ENCODE data around the gene COL4A5.

DNA sequence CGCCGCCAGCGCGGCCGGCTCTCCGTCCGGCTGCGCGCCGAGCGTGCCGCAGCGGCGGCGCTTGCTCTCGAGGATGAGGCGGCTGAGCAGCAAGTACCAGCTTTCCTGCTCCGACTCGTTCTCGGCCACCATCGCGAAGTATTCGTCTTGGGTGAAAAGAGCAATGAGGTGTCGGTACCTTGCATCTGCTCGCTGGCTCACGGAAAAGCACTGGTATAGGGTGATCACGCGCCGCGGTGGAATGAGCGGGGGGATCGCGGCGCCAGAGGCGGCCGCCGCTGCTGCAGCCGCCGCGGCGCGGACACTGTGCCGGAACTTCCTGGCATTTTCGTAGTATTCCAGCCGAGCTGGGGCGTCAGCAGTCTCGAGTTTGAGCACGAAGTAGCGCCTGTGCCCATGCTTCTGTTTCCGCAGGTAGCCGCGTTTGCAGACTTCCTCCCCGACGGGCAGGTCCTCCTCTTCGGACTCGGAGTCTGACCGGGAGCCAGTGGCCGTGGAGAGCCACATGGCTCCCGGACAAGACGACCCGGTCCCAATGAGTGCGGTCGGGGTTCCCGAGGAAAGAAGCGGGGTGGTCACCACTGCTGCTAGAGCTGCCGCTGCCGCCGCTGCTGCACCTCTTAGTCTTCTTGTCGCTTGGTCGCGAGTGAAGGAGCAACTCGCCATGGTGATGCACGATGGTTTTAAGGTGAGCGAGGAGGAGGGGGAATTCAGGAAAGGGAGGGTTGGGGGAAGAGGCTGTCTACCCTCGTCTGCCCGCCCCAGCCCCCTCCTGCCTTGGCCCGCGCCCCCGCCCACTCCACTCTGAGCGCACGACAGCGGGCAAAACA, 296.3 kb downstream of the COL4A5 start:
- TF ChIP-seq SP1 (IDR thresholded peaks at IDR 0.05) (no peak), YY1 (IDR thresholded peaks at IDR 0.05) (no peak), TAF1 (conservative IDR thresholded peaks at IDR 0.05) (no peak), HNF4A (conservative IDR thresholded peaks at IDR 0.05) (no peak), EGR1 (IDR thresholded peaks at IDR 0.05; ENCODE audit: low read depth in 2 of 2) (no peak), FOXA1 (IDR thresholded peaks at IDR 0.05) (no peak)
- TF ChIP-seq, protein P1, sequence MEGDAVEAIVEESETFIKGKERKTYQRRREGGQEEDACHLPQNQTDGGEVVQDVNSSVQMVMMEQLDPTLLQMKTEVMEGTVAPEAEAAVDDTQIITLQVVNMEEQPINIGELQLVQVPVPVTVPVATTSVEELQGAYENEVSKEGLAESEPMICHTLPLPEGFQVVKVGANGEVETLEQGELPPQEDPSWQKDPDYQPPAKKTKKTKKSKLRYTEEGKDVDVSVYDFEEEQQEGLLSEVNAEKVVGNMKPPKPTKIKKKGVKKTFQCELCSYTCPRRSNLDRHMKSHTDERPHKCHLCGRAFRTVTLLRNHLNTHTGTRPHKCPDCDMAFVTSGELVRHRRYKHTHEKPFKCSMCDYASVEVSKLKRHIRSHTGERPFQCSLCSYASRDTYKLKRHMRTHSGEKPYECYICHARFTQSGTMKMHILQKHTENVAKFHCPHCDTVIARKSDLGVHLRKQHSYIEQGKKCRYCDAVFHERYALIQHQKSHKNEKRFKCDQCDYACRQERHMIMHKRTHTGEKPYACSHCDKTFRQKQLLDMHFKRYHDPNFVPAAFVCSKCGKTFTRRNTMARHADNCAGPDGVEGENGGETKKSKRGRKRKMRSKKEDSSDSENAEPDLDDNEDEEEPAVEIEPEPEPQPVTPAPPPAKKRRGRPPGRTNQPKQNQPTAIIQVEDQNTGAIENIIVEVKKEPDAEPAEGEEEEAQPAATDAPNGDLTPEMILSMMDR (IDR thresholded peaks at IDR 0.05; ENCODE audit: low read depth, low read length, missing input control) = no peak
- TF ChIP-seq, protein P2, sequence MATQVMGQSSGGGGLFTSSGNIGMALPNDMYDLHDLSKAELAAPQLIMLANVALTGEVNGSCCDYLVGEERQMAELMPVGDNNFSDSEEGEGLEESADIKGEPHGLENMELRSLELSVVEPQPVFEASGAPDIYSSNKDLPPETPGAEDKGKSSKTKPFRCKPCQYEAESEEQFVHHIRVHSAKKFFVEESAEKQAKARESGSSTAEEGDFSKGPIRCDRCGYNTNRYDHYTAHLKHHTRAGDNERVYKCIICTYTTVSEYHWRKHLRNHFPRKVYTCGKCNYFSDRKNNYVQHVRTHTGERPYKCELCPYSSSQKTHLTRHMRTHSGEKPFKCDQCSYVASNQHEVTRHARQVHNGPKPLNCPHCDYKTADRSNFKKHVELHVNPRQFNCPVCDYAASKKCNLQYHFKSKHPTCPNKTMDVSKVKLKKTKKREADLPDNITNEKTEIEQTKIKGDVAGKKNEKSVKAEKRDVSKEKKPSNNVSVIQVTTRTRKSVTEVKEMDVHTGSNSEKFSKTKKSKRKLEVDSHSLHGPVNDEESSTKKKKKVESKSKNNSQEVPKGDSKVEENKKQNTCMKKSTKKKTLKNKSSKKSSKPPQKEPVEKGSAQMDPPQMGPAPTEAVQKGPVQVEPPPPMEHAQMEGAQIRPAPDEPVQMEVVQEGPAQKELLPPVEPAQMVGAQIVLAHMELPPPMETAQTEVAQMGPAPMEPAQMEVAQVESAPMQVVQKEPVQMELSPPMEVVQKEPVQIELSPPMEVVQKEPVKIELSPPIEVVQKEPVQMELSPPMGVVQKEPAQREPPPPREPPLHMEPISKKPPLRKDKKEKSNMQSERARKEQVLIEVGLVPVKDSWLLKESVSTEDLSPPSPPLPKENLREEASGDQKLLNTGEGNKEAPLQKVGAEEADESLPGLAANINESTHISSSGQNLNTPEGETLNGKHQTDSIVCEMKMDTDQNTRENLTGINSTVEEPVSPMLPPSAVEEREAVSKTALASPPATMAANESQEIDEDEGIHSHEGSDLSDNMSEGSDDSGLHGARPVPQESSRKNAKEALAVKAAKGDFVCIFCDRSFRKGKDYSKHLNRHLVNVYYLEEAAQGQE (IDR thresholded peaks at IDR 0.05) = no peak
